ENCODE data around the gene TLE1.

TLE1 gene

GRCh38 chr9:81535542-81536241 is 153.7 kb downstream of the TLE1 start:
- Histone ChIP-seq H3K27me3 (ENCODE audit: insufficient read depth, low read length) (no peaks in the 10 kb centered on the region), H3K79me2 (ENCODE audit: control insufficient read depth, insufficient read depth, low read length, unreplicated experiment) (no peaks in the 10 kb centered on the region), H3K4me1 (ENCODE audit: control insufficient read depth, insufficient read depth, low read length, unreplicated experiment) (no peaks in the 10 kb centered on the region), H3K4me3 (ENCODE audit: low read depth, low read length) (no peak overlapping the region), H3K27ac (ENCODE audit: low read depth, low read length) (no peak overlapping the region), H2AFZ (ENCODE audit: low read length, unreplicated experiment) (no peak overlapping the region), H3K36me3 (ENCODE audit: insufficient read depth, low read length) (no peaks in the 10 kb centered on the region)

- no peaks in the 10 kb centered on the region for H3K36me3 ChIP-seq (ENCODE audit: insufficient read depth, low read length)
- H3K79me2 ChIP-seq (ENCODE audit: control insufficient read depth, insufficient read depth, low read length, unreplicated experiment), result no peaks in the 10 kb centered on the region
- H3K27me3 ChIP-seq (ENCODE audit: insufficient read depth, low read length), result no peaks in the 10 kb centered on the region
- H3K4me3 ChIP-seq (ENCODE audit: low read depth, low read length), result no peak overlapping the region
- no peak overlapping the region for H2AFZ ChIP-seq (ENCODE audit: low read length, unreplicated experiment)
- H3K27ac ChIP-seq (ENCODE audit: low read depth, low read length), result no peak overlapping the region
- H3K4me1 ChIP-seq (ENCODE audit: control insufficient read depth, insufficient read depth, low read length, unreplicated experiment), result peaks cover 6% of the 10 kb centered on the region
Observed at GRCh38 chr9:81534138-81534875, 155.0 kb downstream of the TLE1 start.

Data from ACC112 (cell line).